ENCODE measurements around the gene OVAAL. TPM values are rescaled to one million over a fixed set of nuclear protein-coding genes. Genes with fewer than 3 reads are reported as not detected.
A peak's percentile ranks its signal among the peaks of the same experiment; 100 is the strongest.

OVAAL gene
- total and polyA plus RNA-seq, 9 of the 15 experiments (the other 6 are each of a cell fraction or from before 2014, with no cell fraction given) = 0.04 to 0.18 (median 0.08) TPM; not detected in 4

DNA sequence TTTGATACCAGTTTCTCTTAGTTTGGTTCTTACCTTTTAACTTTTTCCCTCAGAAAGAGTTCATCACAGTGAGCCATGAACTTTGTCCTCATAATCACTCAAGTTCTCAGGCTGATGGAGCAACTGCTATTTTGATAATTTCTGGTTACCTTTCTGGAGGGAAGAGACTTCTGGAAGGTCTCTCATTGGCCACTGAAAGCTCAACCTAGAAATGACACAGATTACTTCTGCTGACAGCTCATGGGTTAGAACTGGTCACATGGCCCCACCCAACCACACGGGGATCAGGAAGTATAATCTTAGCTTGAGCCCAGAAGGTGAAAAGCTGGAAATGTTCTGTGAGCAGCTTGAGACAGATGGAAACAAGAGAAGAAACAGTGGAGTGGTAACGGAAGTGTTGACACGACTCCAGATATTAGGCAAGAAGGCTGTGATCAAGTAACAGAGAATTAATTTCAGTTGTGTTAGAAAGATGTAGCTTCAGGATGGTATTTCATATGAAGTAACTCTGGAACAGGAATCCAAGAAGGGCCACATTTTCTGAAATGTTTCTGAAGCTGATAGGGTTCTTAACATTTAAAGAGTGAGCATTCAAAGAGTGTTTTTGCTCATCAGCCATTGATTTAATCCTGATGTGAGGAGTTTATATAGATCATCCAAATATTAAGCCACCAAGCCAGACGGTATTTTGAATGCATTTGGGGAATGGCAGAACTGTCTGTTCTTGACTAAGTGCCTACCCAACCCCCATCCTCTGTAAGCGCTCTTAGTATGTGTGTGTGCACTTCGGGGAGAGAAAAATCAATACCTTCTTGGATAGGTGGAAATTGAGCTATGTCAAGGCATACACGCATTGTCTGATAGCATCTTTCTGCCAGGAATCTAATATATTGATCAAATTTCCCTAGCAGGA, 51.1 kb downstream of the OVAAL start (continued):
- TF ChIP-seq, protein P1, sequence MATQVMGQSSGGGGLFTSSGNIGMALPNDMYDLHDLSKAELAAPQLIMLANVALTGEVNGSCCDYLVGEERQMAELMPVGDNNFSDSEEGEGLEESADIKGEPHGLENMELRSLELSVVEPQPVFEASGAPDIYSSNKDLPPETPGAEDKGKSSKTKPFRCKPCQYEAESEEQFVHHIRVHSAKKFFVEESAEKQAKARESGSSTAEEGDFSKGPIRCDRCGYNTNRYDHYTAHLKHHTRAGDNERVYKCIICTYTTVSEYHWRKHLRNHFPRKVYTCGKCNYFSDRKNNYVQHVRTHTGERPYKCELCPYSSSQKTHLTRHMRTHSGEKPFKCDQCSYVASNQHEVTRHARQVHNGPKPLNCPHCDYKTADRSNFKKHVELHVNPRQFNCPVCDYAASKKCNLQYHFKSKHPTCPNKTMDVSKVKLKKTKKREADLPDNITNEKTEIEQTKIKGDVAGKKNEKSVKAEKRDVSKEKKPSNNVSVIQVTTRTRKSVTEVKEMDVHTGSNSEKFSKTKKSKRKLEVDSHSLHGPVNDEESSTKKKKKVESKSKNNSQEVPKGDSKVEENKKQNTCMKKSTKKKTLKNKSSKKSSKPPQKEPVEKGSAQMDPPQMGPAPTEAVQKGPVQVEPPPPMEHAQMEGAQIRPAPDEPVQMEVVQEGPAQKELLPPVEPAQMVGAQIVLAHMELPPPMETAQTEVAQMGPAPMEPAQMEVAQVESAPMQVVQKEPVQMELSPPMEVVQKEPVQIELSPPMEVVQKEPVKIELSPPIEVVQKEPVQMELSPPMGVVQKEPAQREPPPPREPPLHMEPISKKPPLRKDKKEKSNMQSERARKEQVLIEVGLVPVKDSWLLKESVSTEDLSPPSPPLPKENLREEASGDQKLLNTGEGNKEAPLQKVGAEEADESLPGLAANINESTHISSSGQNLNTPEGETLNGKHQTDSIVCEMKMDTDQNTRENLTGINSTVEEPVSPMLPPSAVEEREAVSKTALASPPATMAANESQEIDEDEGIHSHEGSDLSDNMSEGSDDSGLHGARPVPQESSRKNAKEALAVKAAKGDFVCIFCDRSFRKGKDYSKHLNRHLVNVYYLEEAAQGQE (IDR thresholded peaks at IDR 0.05; ENCODE audit: borderline replicate concordance) = peak; percentile 77
- TF ChIP-seq, protein P1 (CRISPR knock-in tag; IDR thresholded peaks at IDR 0.05; ENCODE audit: low read depth) = peak; percentile 46; the same call in 1 of the 2 replicates
- peak; percentile 47; the same call in 1 of the 2 replicates for TF ChIP-seq FOXJ2 (tag; IDR thresholded peaks at IDR 0.05)
- TF ChIP-seq NFATC3 (IDR thresholded peaks at IDR 0.05) = no peak
- TF ChIP-seq ATF7 (IDR thresholded peaks at IDR 0.05) = peak; percentile 43; the same call in 1 of the 2 replicates
- no peak for TF ChIP-seq ELF2 (CRISPR knock-in tag; IDR thresholded peaks at IDR 0.05)
- TF ChIP-seq ZNF224 (CRISPR knock-in tag; IDR thresholded peaks at IDR 0.05) = no peak
- TF ChIP-seq, protein P2, sequence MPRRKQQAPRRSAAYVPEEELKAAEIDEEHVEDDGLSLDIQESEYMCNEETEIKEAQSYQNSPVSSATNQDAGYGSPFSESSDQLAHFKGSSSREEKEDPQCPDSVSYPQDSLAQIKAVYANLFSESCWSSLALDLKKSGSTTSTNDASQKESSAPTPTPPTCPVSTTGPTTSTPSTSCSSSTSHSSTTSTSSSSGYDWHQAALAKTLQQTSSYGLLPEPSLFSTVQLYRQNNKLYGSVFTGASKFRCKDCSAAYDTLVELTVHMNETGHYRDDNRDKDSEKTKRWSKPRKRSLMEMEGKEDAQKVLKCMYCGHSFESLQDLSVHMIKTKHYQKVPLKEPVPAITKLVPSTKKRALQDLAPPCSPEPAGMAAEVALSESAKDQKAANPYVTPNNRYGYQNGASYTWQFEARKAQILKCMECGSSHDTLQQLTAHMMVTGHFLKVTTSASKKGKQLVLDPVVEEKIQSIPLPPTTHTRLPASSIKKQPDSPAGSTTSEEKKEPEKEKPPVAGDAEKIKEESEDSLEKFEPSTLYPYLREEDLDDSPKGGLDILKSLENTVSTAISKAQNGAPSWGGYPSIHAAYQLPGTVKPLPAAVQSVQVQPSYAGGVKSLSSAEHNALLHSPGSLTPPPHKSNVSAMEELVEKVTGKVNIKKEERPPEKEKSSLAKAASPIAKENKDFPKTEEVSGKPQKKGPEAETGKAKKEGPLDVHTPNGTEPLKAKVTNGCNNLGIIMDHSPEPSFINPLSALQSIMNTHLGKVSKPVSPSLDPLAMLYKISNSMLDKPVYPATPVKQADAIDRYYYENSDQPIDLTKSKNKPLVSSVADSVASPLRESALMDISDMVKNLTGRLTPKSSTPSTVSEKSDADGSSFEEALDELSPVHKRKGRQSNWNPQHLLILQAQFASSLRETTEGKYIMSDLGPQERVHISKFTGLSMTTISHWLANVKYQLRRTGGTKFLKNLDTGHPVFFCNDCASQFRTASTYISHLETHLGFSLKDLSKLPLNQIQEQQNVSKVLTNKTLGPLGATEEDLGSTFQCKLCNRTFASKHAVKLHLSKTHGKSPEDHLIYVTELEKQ (CRISPR knock-in tag; IDR thresholded peaks at IDR 0.05) = no peak
- peak; percentile 53 for TF ChIP-seq NFYB (IDR thresholded peaks at IDR 0.05; ENCODE audit: extremely low read depth, insufficient read length)
- TF ChIP-seq ILF3 (IDR thresholded peaks at IDR 0.05; ENCODE audit: borderline replicate concordance) = peak; percentile 62; the same call in 1 of the 2 replicates
- no peak; a peak in 2 of 4 replicates for TF ChIP-seq MAZ (CRISPR knock-in tag; conservative IDR thresholded peaks at IDR 0.05 in 1 of 2, IDR thresholded peaks at IDR 0.05 in 1 of 2)
- TF ChIP-seq ZBTB17 (CRISPR knock-in tag; IDR thresholded peaks at IDR 0.05) = peak; percentile 66; the same call in 1 of the 2 replicates
- no peak for TF ChIP-seq ZSCAN29 (IDR thresholded peaks at IDR 0.05)
- TF ChIP-seq, protein P3, sequence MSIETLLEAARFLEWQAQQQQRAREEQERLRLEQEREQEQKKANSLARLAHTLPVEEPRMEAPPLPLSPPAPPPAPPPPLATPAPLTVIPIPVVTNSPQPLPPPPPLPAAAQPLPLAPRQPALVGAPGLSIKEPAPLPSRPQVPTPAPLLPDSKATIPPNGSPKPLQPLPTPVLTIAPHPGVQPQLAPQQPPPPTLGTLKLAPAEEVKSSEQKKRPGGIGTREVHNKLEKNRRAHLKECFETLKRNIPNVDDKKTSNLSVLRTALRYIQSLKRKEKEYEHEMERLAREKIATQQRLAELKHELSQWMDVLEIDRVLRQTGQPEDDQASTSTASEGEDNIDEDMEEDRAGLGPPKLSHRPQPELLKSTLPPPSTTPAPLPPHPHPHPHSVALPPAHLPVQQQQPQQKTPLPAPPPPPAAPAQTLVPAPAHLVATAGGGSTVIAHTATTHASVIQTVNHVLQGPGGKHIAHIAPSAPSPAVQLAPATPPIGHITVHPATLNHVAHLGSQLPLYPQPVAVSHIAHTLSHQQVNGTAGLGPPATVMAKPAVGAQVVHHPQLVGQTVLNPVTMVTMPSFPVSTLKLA (conservative IDR thresholded peaks at IDR 0.05) = peak; percentile 38 to 40; a peak in 3 of 4 replicates
